Activated B cell treated with CpG ODN at 0.5 μM for 24 hours (primary cell): ENCODE results near the gene PSMG4. TPM values are rescaled to one million over a fixed set of nuclear protein-coding genes. Genes with fewer than 3 reads are reported as not detected.

Experiments
- ATAC-seq: fragments of 200-7000 bp; cut with Tn5 transposase; one replicate; pipeline ENCODE4 v1.10.0; 2021; ENCODE audit warnings: low read depth, mild to moderate bottlenecking, moderate library complexity
- CTCF ChIA-PET: fragments of 350-600 bp; sonication (Branson Sonifier 250); formaldehyde crosslinking; loops from one replicate; lab custom pipeline; 2021; ENCODE audit warnings: antibody characterized with exemption; lab: Charles Lee
- POLR2A ChIA-PET: fragments of 350-600 bp; sonication (Branson Sonifier 250); formaldehyde crosslinking; loops from one replicate; lab custom pipeline; 2021; ENCODE audit warnings: antibody characterized with exemption; lab: Charles Lee
- DNase-seq: peaks from one replicate; pipeline ENCODE4 v3.0.0; 2022
- H3K27ac Mint-ChIP-seq: one replicate; pipeline ENCODE4 v1.8.0; 2020; ENCODE audit warnings: mixed read lengths
- H3K27me3 Mint-ChIP-seq: one replicate; pipeline ENCODE4 v1.8.0; 2021; ENCODE audit warnings: mixed read lengths
- H3K36me3 Mint-ChIP-seq: one replicate; pipeline ENCODE4 v1.8.0; 2021; ENCODE audit warnings: low read depth, mixed read lengths
- H3K4me1 Mint-ChIP-seq: one replicate; pipeline ENCODE4 v1.8.0; 2021; ENCODE audit warnings: mixed read lengths
- H3K4me3 Mint-ChIP-seq: one replicate; pipeline ENCODE4 v1.8.0; 2020; ENCODE audit warnings: mild to moderate bottlenecking, mixed read lengths
- H3K9me3 Mint-ChIP-seq: one replicate; pipeline ENCODE4 v1.8.0; 2020; ENCODE audit warnings: mixed read lengths
- CTCF ChIP-seq: fragments of 200-600 bp; IDR thresholded peaks from one replicate; pipeline ENCODE4 v1.8.0; 2022; ENCODE audit warnings: antibody characterized with exemption, mild to moderate bottlenecking
- intact Hi-C: fragments of 100-400 bp; cut with micrococcal nuclease; formaldehyde crosslinking; loops from one replicate; pipeline ENCODE4 v1.15.1; 2024
- total RNA-seq: library from RNA; stranded (reverse); gene quantifications from 2 replicates; pipeline ENCODE4 v1.2.3, GENCODE V29; 2022

The PSMG4 gene
- total RNA-seq, 1 donor from 2014 or later = 29.9 TPM

GRCh38 chr6:3245216-3245615 lies 13.5 kb upstream of the PSMG4 start:
- Mint-ChIP-seq H3K4me3 (no peak overlapping the region), H3K27me3 (peaks cover 47% of the 10 kb centered on the region), H3K9me3 (no peaks in the 10 kb centered on the region), H3K36me3 (no peaks in the 10 kb centered on the region), H3K4me1 (no peaks in the 10 kb centered on the region), H3K27ac (no peak overlapping the region)
- ChIA-PET POLR2A (interaction anchor here (0.7 kb wide), 1 partner anchor 102 kb away, joined by 3 read pairs; no protein-coding TSS in a partner anchor), CTCF (no interaction called here)
- intact Hi-C loops = no loop called here
- ATAC-seq = no peak
- TF ChIP-seq CTCF = no peak
- DNase-seq = no peak

GRCh38 chr6:3247255-3248146 lies 11.2 kb upstream of the PSMG4 start:
- H3K27ac Mint-ChIP-seq = no peak overlapping the region
- H3K36me3 Mint-ChIP-seq = no peaks in the 10 kb centered on the region
- ATAC-seq = no peak
- H3K4me3 Mint-ChIP-seq = no peak overlapping the region
- ChIA-PET CTCF (interaction anchor here (1.0 to 1.2 kb wide), 2 partner anchors 12 to 488 kb away, joined by 3 read pairs; no protein-coding TSS in a partner anchor), POLR2A (interaction anchor here (0.5 kb wide), 1 partner anchor 888 kb away, joined by 3 read pairs; the partner anchor contains the start of gene ECI2)
- TF ChIP-seq CTCF = no peak
- peaks cover 52% of the 10 kb centered on the region for H3K27me3 Mint-ChIP-seq
- intact Hi-C loops = no loop called here
- no peak for DNase-seq
- H3K4me1 Mint-ChIP-seq = peaks cover 6% of the 10 kb centered on the region
- no peaks in the 10 kb centered on the region for H3K9me3 Mint-ChIP-seq

GRCh38 chr6:3249821-3250220 lies 8.9 kb upstream of the PSMG4 start:
- POLR2A ChIA-PET = interaction anchor here (0.6 kb wide), 1 partner anchor 583 kb away, joined by 3 read pairs; no protein-coding TSS in a partner anchor
- H3K4me1 Mint-ChIP-seq = peaks cover 6% of the 10 kb centered on the region
- H3K27ac Mint-ChIP-seq = no peak overlapping the region
- ATAC-seq = no peak
- CTCF ChIA-PET = interaction anchor here (0.7 to 3.6 kb wide), 8 partner anchors 11 to 181 kb away, joined by 3 to 22 read pairs (median 4); partner anchors contain the start of gene RIPK1
- intact Hi-C loops = no loop called here
- DNase-seq = no peak
- peaks cover 40% of the 10 kb centered on the region for H3K27me3 Mint-ChIP-seq
- H3K36me3 Mint-ChIP-seq = no peaks in the 10 kb centered on the region
- H3K4me3 Mint-ChIP-seq = no peak overlapping the region
- peaks cover 5% of the 10 kb centered on the region for H3K9me3 Mint-ChIP-seq
- TF ChIP-seq CTCF = no peak

GRCh38 chr6:3250231-3250675 lies 8.5 kb upstream of the PSMG4 start:
- ChIA-PET POLR2A (no interaction called here), CTCF (interaction anchor here (0.7 to 3.6 kb wide), 8 partner anchors 11 to 260 kb away, joined by 3 to 22 read pairs (median 4); no protein-coding TSS in a partner anchor)
- no peak overlapping the region for H3K27ac Mint-ChIP-seq
- intact Hi-C loops = no loop called here
- DNase-seq = no peak
- no peaks in the 10 kb centered on the region for H3K36me3 Mint-ChIP-seq
- peaks cover 6% of the 10 kb centered on the region for H3K4me1 Mint-ChIP-seq
- H3K27me3 Mint-ChIP-seq = peaks cover 37% of the 10 kb centered on the region
- H3K9me3 Mint-ChIP-seq = peaks cover 5% of the 10 kb centered on the region
- TF ChIP-seq CTCF = no peak
- ATAC-seq = no peak
- H3K4me3 Mint-ChIP-seq = no peak overlapping the region
